Naive thymus-derived CD4-positive, alpha-beta T cell (primary cell): Measurements from ENCODE around the gene APLP2. TPM values are rescaled to one million over a fixed set of nuclear protein-coding genes. Genes with fewer than 3 reads are reported as not detected.
A peak's percentile ranks its signal among the peaks of the same experiment; 100 is the strongest.

Experiments used
- ATAC-seq: fragments of 150-1000 bp; cut with Tn5 transposase; 2 replicates; pipeline ENCODE4 v1.10.0; 2021; ENCODE audit warnings: mild to moderate bottlenecking, moderate library complexity
- CTCF ChIA-PET: fragments of 350-600 bp; sonication (Branson Sonifier 250); formaldehyde crosslinking; loops from one replicate; lab custom pipeline; 2021; ENCODE audit warnings: antibody characterized with exemption; lab: Charles Lee
- POLR2A ChIA-PET: fragments of 350-600 bp; sonication (Branson Sonifier 250); formaldehyde crosslinking; loops from one replicate; lab custom pipeline; 2021; ENCODE audit warnings: antibody characterized with exemption, inconsistent platforms; lab: Charles Lee
- DNase-seq, 9 donors: peaks; one replicate each; pipeline versions ENCODE4 v3.0.0 to v3.0.0-alpha.2; 2020 to 2022; ENCODE audit warnings: mixed read lengths in 1 of 9
- H3K27ac ChIP-seq: one replicate; pipeline ENCODE4 v1.7.0; 2013; ENCODE audit warnings: mild to moderate bottlenecking, low read depth, low read length, moderate library complexity
- H3K27me3 ChIP-seq, 2 donors: one replicate each; pipeline ENCODE4 v1.7.0; 2013; ENCODE audit warnings: low read length in 2 of 2, mild to moderate bottlenecking in 2 of 2, moderate library complexity in 2 of 2; ENCODE audit not compliant: control insufficient read depth in 2 of 2, insufficient read depth in 2 of 2
- H3K36me3 ChIP-seq, 3 experiments: 1 replicate in 2 of 3; 2 replicates in 1 of 3; pipeline ENCODE4 v1.7.0; 2013; ENCODE audit warnings: low read length in 3 of 3, mild to moderate bottlenecking in 3 of 3, moderate library complexity in 1 of 3; ENCODE audit not compliant: insufficient read depth in 3 of 3, control insufficient read depth in 2 of 3
- H3K4me1 ChIP-seq, 2 donors: one replicate each; pipeline ENCODE4 v1.7.0; 2013; ENCODE audit warnings: low read length in 2 of 2, mild to moderate bottlenecking in 2 of 2, moderate library complexity in 1 of 2; ENCODE audit not compliant: control insufficient read depth in 2 of 2, insufficient read depth in 2 of 2
- H3K4me3 ChIP-seq: 2 replicates; pipeline ENCODE4 v1.7.0; 2013; ENCODE audit warnings: mild to moderate bottlenecking, low read length
- H3K9me3 ChIP-seq, 3 experiments: 1 replicate in 2 of 3; 2 replicates in 1 of 3; pipeline ENCODE4 v1.7.0; 2013; ENCODE audit warnings: low read length in 3 of 3; ENCODE audit not compliant: control insufficient read depth in 2 of 3
- H3K27ac Mint-ChIP-seq, 9 donors: one replicate each; pipeline ENCODE4 v1.8.0; 2020 to 2022; ENCODE audit warnings: mixed read lengths in 9 of 9, mild to moderate bottlenecking in 8 of 9, moderate library complexity in 5 of 9, inconsistent platforms in 2 of 9
- H3K27me3 Mint-ChIP-seq, 5 donors: one replicate each; pipeline ENCODE4 v1.8.0; 2021 to 2022; ENCODE audit warnings: mixed read lengths in 5 of 5, mild to moderate bottlenecking in 1 of 5
- H3K36me3 Mint-ChIP-seq, 5 donors: one replicate each; pipeline ENCODE4 v1.8.0; 2020 to 2022; ENCODE audit warnings: mixed read lengths in 5 of 5, mild to moderate bottlenecking in 3 of 5, inconsistent platforms in 1 of 5
- H3K4me1 Mint-ChIP-seq, 7 donors: one replicate each; pipeline ENCODE4 v1.8.0; 2020 to 2022; ENCODE audit warnings: mixed read lengths in 7 of 7, mild to moderate bottlenecking in 3 of 7, inconsistent platforms in 1 of 7
- H3K4me3 Mint-ChIP-seq, 10 donors: one replicate each; pipeline ENCODE4 v1.8.0; 2020 to 2022; ENCODE audit warnings: mild to moderate bottlenecking in 10 of 10, mixed read lengths in 10 of 10, moderate library complexity in 6 of 10, inconsistent platforms in 2 of 10
- H3K9me3 Mint-ChIP-seq, 11 donors: one replicate each; pipeline ENCODE4 v1.8.0; 2020 to 2022; ENCODE audit warnings: mixed read lengths in 11 of 11, mild to moderate bottlenecking in 4 of 11, inconsistent platforms in 1 of 11, moderate library complexity in 1 of 11
- intact Hi-C, 2 donors: fragments of 100-400 bp; cut with micrococcal nuclease; formaldehyde crosslinking; loops; one replicate each; pipeline ENCODE4 v1.15.1; 2023
- polyA plus RNA-seq, 2 donors: library from polyadenylated mRNA; unstranded; fragments of 300-500 nt; fragmentation: Illumina TruSeq; gene quantifications; one replicate each; pipeline ENCODE4 v1.2.3, GENCODE V29; 2021
- total RNA-seq, 6 experiments: library from RNA in 5 of 6; stranded (reverse) in 5 of 6; gene quantifications; 1 replicate in 5 of 6; 2 replicates in 1 of 6; pipeline ENCODE4 v1.2.3 and lab custom pipeline; 2021 to 2026

The APLP2 gene
- total and polyA plus RNA-seq, 7 experiments from 2014 or later, result 26.6 to 172 (median 46.3) TPM

DNA sequence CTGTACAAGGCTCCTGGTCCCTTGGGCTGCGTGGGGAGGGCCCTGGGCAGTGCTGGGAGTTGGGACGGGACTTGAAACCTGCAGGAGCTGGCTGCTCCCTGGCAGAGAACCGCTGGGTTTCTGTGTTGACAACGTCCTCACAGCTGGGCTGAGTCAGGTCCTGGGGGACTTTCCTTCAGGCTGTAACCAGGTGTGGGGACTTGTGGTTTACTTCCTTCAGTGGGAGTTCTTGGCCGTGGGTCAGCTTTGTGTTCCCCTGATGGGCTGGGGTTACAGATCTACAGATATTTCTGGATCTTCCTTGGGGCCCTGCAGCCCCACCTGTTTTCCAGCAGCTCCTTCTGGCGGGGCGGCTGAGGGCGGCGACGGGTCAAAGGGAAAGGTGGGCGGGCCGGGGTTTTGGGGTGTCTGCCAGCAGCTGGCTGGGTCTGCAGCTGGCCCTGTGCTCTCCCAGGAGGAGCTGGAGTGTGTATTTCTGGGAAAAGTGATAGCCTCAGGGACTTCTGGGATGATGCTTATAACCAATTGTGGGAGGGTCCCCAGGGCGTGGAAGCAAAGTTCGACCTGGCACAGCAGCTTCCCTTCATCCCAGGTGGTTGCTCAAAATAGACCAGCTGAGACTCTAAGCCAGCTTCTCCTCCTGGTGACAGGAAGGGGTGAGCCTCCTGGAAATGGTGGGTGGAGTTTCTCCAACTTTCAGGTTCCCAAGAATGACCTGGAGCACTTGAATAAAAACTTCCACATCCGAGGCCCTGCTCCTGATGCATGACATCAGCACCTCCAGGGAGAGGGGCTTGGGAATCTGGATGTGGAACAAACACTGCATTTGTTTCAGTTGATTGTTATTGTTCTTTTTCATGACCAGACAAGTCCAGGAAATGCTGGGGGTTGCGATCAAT is 109.0 kb downstream of the APLP2 start:
- Mint-ChIP-seq H3K27me3 (peaks cover 2 to 15% (median 5%) of the 10 kb centered on the region in 5 donors), H3K4me1 (peaks cover 0 to 2% (median 0%) of the 10 kb centered on the region in 7 donors), H3K4me3 (no peak overlapping the region), H3K27ac (no peak overlapping the region), H3K9me3 (peaks cover 2 to 13% (median 6%) of the 10 kb centered on the region in 11 donors), H3K36me3 (peaks cover 0 to 6% (median 3%) of the 10 kb centered on the region in 5 donors)
- H3K36me3 ChIP-seq, result no peaks in the 10 kb centered on the region
- H3K9me3 ChIP-seq, result no peaks in the 10 kb centered on the region
- H3K4me3 ChIP-seq, result no peak overlapping the region
- H3K4me1 ChIP-seq, result no peaks in the 10 kb centered on the region
- ChIA-PET CTCF (no interaction called here), POLR2A (no interaction called here)
- no peak overlapping the region for H3K27ac ChIP-seq
- H3K27me3 ChIP-seq, result no peaks in the 10 kb centered on the region
- intact Hi-C loops, result no loop called here
- ATAC-seq, result no peak
- no peak for DNase-seq

DNA sequence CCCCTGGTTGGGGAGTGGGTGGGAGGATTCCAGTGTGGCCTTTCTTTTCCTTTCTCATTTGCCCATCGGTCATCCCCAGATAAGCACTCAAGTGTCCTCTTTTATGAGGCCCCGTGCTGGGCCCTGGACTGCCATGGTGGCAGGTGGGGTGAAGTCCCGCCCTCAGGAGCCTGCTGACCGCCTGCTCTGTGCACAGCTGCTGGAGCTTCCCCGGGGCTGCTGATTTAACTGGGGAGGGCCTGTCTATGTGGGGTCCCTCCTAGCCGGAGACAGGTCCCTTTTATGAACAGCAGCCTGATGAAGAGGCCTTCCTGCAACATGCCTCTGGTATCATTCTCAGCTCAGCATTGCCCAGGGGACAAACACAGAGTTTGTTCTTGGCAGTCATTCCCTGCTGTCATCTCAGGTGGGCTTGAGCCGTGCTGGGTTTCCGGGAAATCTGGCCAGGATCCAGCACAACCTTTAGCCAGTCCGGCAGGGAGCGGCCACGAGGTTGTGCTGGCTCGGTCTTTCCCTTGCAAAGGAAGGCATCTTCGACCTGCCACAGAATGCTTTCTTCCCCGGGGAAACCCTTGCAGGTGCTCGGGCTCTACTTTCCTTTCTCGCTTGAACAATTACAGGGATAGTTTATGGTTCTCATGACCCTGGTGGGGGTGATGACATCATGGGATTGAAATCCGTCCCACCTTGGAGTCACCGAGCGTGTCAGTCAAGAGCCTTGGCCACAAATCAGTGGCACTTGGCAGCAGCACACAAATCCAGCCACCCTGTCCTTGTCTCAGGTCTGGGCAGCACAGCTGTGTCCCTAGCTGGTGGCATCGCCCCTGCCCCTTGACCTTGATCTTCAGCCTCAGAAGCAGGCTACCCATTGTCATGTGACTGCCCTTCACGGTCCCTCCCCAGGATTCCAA is 110.0 kb downstream of the APLP2 start:
- Mint-ChIP-seq H3K27me3 (peaks cover 4 to 20% (median 5%) of the 10 kb centered on the region in 5 donors), H3K4me1 (peaks cover 0 to 2% (median 0%) of the 10 kb centered on the region in 7 donors), H3K9me3 (peaks cover 2 to 11% (median 6%) of the 10 kb centered on the region in 11 donors), H3K27ac (no peak overlapping the region), H3K4me3 (no peak overlapping the region), H3K36me3 (peaks cover 0 to 3% (median 3%) of the 10 kb centered on the region in 5 donors)
- ATAC-seq (no peak), DNase-seq (no peak)
- no peaks in the 10 kb centered on the region for H3K9me3 ChIP-seq
- intact Hi-C loops, result no loop called here
- CTCF ChIA-PET, result no interaction called here
- H3K27me3 ChIP-seq, result no peaks in the 10 kb centered on the region
- no peak overlapping the region for H3K4me3 ChIP-seq
- H3K4me1 ChIP-seq, result no peaks in the 10 kb centered on the region
- H3K27ac ChIP-seq, result no peak overlapping the region
- POLR2A ChIA-PET, result no interaction called here
- H3K36me3 ChIP-seq, result no peaks in the 10 kb centered on the region

DNA sequence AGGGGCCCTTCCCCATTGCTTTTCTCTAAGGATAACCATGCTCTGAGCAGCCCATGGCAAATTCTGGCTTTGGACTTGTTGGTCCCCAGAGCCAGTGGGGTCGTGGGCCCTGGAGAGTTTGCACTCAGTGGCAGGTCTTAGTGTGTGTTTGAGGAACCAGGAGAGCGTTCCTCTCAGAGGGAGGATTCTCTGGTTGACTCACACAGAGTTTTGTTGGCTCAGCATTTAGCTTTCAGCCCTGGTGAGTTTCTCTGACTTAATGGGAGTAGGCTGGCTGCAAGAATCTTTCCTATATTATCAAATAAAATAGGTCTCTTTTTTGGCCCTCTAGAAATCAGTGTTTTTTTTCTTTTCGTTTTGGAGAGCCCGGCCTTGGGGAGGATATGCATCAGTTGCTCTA is 110.8 kb downstream of the APLP2 start:
- H3K27me3 Mint-ChIP-seq, result peaks cover 0 to 20% (median 6%) of the 10 kb centered on the region in 5 donors
- no peaks in the 10 kb centered on the region for H3K9me3 ChIP-seq
- no peaks in the 10 kb centered on the region for H3K36me3 ChIP-seq
- intact Hi-C loops, result no loop called here
- no peaks in the 10 kb centered on the region for H3K27me3 ChIP-seq
- H3K4me3 ChIP-seq, result no peak overlapping the region
- ChIA-PET CTCF (no interaction called here), POLR2A (no interaction called here)
- peaks cover 0 to 4% (median 0%) of the 10 kb centered on the region in 11 donors for H3K9me3 Mint-ChIP-seq
- no peak overlapping the region for H3K4me3 Mint-ChIP-seq
- peaks cover 0 to 3% (median 0%) of the 10 kb centered on the region in 5 donors for H3K36me3 Mint-ChIP-seq
- H3K27ac Mint-ChIP-seq, result no peak overlapping the region
- peak; percentile 67 for ATAC-seq
- no peak overlapping the region for H3K27ac ChIP-seq
- peaks cover 0 to 2% (median 0%) of the 10 kb centered on the region in 7 donors for H3K4me1 Mint-ChIP-seq
- H3K4me1 ChIP-seq, result no peaks in the 10 kb centered on the region
- DNase-seq, result no peak

DNA sequence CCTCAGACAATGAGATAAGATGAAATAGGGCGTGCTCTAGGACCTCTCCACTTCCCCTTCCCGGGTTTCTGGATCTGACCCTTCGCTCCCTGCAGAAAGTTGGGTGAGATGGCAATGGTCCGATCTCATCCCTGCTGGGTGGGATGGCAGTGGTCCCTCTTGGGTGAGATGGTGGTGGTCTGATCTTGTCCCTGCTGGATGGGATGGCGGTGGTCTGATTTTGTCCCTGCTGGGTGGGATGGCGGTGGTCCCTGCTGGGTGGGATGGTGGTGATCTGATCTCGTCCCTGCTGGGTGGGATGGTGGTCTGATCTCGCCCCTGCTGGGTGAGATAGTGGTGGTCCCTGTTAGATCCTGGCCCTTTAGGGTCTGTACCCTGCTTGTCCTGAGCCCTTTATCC is 111.2 kb downstream of the APLP2 start:
- Mint-ChIP-seq H3K9me3 (peaks cover 0 to 2% (median 0%) of the 10 kb centered on the region in 11 donors), H3K27ac (no peak overlapping the region), H3K36me3 (peaks cover 0 to 2% (median 0%) of the 10 kb centered on the region in 5 donors), H3K27me3 (peaks cover 0 to 20% (median 6%) of the 10 kb centered on the region in 5 donors), H3K4me1 (peaks cover 0 to 2% (median 0%) of the 10 kb centered on the region in 7 donors), H3K4me3 (no peak overlapping the region)
- H3K4me1 ChIP-seq, result no peaks in the 10 kb centered on the region
- no peaks in the 10 kb centered on the region for H3K36me3 ChIP-seq
- peak; percentile 22 for ATAC-seq
- H3K27me3 ChIP-seq, result no peaks in the 10 kb centered on the region
- no peak for DNase-seq
- H3K9me3 ChIP-seq, result no peaks in the 10 kb centered on the region
- POLR2A ChIA-PET, result no interaction called here
- CTCF ChIA-PET, result no interaction called here
- H3K27ac ChIP-seq, result no peak overlapping the region
- intact Hi-C loops, result no loop called here
- no peak overlapping the region for H3K4me3 ChIP-seq

DNA sequence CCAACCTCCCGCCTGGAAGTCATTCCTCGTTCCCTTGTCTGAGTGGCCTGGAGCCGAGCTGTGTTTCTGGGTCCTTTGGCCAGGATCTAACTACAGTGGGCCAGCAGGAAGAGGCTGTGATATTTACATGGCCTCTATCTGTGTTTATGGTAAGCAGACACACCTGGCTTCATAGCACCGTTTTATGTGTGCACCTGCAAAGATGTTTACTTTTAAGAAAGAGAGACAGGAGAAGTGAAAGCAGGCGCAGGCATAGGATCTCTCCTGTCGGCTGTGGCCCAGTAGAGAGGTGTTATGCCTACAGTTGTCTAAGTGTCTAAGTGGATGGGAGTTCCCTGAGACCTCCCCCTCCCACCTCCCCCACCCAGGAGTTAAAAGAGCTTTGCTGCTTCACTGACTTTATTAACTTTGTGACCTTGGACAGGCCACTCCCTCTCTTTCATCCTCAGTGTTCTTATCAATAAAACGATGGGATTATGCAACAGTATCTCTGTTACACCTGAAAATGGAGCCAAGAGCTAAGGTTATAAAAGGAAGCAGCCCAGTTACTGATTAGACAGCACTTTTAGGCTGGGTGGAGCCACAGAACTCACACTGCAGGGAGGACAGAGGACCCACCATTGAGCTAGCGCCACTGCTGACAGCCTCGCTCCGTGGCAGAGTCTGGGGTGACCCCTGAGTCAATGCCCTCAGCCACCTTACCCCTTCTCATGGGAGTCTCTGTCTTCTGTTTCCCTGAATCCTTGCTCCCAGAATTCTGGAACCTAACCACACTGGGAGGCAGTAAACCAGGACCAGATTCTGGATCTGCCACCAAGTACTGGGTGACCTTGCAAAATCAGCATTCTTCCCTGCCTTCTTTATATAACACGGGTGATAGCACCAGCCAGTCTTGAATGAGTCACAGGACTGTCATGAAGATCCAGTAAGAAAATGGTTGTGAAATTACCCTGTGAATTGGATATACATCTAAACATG is 111.9 kb downstream of the APLP2 start:
- no peaks in the 10 kb centered on the region for H3K36me3 Mint-ChIP-seq

More for the DNA sequence above, 111.9 kb downstream of the APLP2 start:
- intact Hi-C loops, result no loop called here
- CTCF ChIA-PET, result no interaction called here
- Mint-ChIP-seq H3K4me1 (peaks cover 0 to 2% (median 0%) of the 10 kb centered on the region in 7 donors), H3K4me3 (no peak overlapping the region), H3K9me3 (no peaks in the 10 kb centered on the region), H3K27ac (no peak overlapping the region), H3K27me3 (peaks cover 0 to 20% (median 6%) of the 10 kb centered on the region in 5 donors)
- no peaks in the 10 kb centered on the region for H3K9me3 ChIP-seq
- no peaks in the 10 kb centered on the region for H3K4me1 ChIP-seq
- no peak overlapping the region for H3K27ac ChIP-seq
- no peak overlapping the region for H3K4me3 ChIP-seq
- H3K36me3 ChIP-seq, result no peaks in the 10 kb centered on the region
- POLR2A ChIA-PET, result no interaction called here
- peak; percentile 47 for ATAC-seq
- H3K27me3 ChIP-seq, result no peaks in the 10 kb centered on the region
- no peak for DNase-seq
